CD4-positive, alpha-beta T cell treated with Interleukin-12 subunit alpha and Interleukin-12 subunit beta, for 1 hour (primary cell): ENCODE measurements around the gene PIEZO1.

Experiments used
- DNase-seq: peaks from one replicate; pipeline ENCODE4 v3.0.0-alpha.2; 2020

Gene PIEZO1

DNA sequence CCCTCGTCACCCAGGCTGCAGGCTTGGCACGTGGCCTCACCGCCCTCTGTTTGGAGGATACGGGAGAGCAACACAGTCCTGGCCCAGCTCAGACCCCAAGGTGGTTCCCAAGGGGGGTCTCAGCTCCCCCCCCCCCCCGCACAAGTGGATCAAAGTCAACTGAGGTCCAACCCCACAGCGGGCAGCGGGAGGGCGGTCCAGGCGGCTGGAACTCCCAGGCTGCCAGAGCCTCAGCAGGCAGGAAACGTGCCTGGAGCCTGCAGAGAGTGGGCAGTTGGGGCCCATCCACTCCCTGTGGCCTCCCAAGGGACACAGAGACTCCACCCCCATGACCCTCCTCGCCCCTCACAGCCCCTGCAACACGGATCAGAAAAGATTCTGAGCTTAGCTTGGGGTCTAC, 36.7 kb downstream of the PIEZO1 start:
- no peak for DNase-seq

DNA sequence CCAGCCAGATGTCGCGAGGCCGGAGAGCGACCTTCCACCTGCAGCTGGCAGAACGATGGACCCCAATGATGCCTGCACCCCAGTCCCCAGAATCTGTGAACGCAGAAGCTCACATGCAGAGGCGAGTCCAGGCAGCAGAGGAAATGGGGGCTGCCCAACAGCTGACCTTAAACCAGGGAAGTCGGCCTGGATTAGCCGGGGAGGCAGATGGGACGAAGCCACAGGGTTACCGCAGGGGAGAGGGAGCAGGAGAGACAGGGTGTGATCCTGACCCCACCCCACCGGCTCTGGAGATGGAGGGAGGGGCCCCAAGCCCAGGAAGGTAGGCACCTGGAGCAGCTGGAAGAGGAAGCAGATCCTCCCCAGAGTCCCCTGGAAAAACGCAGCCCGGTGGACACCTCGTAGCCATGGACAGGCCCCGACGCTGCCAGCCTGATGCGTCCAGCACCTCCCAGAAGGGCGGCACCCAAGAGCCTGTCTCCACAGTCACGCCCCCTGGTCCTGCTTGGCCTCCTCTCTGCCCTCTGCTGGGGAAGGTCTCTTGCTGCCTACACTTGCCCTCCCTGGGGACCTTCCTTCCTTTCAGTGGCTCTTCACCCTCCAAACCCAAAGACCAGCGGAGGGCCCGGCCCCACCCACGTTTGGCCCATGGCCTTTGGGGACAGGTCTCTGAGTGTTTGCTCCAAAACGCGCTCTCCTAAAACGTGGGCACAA, 37.3 kb downstream of the PIEZO1 start:
- peak; percentile 26 for DNase-seq

DNA sequence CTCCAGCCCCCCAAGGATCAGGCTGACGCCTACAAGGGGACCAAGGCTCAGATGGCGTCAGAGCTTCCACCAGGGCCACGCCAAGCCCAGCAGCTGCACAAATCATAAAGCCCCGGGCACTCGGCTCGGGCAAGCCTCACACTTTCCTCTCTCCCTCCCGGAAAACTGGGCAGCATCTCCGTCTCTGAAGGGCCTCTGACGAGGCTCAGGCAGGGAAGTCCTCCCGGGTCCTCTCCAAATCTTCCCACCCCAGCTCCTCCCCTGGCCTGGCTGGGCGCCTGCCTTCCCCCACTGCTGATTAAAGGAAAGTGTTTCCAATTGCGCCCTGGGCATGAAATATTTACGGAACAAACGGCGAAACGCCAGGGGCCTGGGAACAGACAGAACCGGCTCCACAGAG, 38.5 kb downstream of the PIEZO1 start:
- no peak for DNase-seq

DNA sequence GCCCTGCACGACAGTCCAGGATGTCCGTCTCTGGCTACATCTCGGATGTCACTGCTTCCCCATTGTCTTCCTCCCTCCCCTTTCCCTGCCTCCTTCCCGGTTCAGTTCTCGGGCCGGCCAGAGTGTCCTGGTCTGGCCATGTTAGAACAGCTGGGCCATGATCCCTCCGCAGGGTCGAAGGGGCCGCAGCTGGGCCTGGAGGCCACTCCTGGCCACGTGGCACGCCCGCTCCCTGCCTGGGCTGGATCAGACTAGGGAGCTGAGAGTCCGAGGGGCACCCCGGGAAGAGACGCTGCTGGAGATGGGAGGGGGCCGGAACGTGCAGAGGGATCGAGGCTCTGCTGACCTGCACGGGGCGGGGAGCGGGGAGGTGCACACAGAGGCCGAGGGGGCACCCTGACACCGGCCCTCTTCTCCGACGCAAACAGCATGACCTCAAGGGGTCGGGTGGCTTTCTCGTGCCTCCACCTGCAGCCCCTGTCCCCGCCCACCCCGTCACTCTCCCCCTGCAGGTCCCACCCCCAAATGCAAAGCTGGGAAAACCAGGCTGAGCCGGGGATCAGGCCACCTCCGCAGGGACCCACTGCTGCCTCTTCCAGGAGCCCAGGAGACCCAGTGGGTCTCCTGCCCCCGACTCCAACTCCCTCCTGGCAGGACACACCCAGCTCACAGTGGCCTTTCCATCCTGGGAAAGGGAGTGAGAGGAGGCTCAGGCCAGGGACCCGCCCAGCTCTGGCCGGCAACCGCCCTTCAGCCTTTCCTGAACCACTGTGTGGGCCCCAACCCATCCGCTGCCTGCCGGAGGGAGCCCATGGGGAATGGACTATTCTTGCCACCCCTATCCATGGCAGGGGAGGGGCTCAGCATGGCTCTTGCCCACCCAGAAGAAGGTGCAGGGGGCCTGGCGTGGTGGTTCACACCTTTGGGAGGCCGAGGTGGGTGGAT, 40.2 kb downstream of the PIEZO1 start:
- DNase-seq = no peak

DNA sequence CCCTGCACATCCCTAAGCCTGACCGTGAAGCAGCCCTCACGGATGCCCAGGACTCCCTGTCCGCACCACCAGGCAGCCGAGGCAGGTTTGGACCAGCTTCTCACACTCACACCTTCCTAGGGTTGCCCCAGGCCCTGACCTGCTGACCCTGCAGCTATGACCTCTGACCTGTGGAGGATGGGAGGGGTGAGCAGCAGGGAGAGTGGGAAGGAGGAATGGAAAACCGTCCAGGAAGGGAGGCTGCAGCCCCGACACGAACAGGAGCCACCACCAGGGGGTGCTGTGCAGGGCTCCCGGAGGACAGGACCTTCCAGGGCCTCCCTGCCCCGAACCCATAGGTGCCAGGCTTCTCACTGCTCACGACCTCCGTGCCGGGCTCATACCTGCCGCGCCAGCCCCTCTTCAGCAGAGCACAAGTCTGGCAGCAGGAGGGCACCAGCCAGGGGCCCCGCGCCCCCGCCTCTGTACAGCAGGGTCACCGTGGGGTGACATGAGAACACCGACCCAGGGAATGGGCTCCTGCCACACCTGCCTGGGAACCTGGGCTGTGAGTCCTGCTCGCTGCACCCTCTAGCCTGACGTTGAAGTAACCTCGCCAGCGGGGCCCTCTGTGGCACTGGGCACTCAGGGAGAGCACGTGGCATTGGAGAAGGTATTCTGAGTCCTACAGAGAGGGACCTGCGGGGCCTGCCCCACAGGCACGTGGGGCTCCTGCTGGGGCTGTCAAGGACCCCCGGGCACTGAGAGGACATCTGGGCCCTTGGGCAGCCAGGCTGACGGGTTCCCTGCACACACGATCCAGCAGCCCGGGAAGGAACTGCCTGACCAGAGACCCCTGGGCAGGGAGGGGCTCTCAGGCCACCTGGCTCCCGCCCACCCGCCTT, 41.1 kb downstream of the PIEZO1 start:
- peak; percentile 75 for DNase-seq

DNA sequence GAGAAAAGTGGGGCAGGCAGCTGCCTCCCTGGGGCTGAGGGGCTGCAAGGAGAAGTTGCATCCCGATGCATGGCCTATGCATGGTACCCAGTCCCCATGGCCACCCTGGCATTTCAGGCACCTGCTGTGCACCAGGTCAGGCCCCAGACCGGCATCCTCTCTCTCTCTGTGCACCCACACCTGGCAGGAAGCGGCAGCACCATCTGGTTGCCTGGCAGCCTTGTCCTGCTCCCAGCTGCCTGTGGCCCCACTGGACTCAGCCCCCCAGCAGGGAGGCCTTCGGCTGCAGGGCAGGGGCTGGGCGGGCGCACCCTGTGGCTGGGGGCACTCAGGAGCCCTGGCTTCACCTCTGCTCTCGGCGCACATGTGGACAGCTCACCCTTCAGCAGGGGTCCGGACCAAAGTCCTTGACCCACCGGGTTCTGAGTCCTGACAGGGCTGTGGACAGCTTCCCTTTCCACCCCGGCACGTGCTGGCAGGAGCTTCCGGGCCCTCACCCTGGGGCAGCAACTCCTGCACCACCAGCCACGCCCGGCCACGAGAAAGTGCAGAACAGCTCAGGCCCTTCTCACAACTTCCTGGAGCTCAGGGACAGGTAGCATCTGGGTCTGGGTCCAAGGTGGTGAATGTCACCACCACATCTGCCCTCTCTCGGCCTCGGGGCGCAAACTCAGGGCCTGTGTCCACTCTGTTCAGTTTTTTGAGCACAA, 42.0 kb downstream of the PIEZO1 start:
- no peak for DNase-seq

DNA sequence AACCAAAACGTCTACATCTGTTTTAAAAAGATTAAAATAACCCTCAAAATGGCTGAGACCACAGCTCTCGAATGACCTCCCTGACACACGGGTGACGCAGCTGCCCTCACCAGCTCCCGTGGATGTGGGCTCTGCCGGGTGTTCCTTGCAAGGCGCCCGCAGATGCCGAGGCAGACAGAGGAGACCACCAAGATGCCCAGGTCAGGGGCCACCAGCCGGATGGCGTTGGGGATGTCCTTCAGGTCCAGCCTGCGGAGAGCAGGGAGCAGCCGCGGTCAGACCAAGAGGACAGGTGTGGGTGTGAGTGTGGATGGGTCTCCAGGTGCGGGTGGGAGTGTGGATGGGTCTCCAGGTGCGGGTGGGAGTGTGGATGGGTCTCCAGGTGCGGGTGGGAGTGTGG, 43.7 kb downstream of the PIEZO1 start:
- DNase-seq = no peak

DNA sequence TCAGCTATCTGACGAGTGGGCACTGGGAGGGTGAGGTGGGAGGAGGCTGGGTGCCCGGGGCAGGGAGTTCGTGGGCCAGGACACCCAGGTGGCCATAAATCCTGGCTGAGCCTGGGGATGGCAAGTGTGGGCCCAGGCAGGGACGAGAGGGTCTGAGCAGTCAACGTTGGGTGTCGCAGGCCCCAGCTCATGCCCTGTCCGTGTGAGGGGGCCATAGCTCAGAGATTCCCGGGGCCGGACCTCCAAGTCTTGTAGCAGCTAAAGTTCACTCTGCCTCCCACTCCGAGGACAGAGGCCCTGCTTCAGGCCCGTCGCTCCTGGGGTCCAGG, 44.3 kb downstream of the PIEZO1 start:
- DNase-seq = no peak

DNA sequence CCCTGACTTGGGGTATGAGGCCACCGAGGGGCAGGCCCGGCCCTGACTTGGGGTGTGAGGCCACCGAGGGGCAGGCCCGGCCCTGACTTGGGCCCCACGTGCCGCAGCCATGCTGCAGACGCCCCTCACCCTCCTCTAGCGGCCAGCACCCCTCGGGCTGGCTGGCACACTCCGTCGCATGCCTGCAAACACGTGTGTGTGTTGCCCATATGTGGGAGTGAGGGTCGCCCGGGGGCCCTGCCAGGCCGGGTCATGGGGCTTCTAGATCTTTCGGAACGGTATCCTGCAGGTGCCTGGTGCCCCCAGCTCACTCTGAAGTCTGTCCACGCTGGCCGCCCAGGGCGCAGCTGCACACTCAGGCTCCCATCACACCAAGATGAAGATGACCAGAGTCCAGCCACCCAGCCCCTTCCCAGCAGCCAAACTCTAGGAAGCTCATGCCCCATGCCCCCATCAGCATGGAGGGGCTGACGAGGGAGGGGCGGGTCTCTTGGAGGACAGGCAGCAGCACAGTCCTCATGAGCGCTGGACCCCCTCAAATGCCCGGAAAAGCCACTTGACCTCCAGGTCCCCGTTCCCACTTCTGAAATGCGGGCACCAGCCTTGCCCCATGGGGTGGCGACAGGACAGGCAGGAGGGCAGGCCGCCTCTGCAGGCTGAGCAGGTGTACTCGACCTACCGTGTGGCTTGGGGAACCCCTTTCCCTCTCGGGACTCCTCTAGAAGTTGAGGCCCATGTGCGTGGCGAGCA, 44.9 kb downstream of the PIEZO1 start:
- no peak for DNase-seq

DNA sequence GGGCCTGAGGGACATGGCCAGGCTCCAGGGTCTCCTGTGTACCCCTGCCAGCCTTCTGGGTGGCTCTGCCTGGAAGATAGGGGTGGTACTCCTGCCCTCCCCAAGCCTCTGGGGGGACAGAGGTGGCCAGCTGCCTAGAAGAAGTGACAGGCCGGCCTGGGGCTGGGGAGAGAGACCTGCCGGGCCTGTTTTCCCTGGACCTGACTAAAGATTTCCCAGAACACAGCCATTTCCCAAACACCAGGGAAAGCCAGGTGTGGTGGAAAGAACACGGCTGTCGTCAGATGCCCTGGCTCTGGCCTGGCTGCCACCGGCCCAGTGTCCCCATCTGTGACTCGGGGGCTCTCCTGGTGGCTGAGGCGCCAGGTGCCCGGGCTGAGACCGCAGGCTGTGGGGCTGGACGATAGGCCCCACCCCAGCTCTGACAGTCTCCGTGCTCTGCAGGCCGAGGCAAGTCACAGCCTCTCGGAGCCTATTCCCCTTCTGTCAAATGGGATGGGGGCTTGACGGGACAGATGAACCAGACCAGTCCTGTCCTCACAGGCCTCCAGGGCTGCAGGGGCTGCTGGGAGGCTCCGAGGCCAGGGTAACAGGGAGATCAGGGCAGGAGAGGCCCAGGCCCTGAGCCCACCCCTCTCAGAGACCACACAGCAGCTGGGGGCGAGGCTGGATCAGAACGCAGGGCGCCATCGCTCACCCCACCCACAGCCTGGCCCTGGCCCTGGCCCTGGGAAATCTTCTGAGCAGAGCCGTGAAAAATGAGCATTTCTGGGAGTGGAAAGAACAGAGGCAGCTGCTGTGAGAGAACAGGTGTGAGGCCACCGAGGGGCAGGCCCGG, 45.7 kb downstream of the PIEZO1 start:
- no peak for DNase-seq

DNA sequence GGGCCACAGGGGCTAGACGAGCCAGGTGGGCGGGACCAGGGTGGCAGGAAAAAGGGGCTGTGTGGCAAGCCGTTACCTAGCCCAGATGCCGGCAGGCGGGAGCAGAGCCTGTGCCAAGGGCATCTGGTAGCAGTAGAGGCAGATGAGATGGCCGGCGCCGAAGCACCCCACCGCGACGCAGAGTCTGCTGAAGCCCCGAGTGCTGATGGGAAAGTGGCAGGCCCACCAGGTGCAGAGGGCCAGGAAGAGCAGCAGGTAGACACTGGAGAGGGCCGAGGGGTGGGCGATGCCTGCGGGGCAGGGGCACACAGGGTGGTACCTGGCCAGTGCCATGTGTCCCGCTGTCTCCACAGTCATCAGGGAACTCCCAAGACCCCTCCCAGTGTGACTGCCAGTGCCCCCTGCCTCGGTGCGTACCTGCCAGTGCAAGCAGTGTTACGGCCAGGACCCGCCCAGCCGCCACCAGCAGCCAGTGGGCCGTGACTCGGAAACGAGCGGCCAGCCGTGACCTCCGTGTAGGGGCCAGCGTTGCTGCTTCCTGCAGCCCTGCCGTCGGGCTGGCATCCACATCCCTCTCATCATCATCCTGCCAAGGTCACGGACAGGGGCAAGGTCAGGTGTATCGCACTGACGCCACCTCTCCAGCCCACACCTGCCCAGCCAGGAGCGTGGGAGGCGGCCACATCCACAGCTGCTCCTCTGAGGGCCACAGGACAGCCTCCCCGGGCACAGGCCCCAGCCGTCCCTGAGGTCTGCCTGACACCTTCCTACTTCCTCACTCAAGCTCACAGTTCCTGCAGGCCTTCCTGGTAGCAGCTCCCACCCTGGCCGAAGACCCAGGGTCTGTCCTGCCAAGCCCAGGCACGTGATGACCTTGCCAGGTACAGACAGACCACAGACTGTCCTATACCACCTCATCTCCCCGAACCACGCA, 46.6 kb downstream of the PIEZO1 start:
- no peak for DNase-seq

DNA sequence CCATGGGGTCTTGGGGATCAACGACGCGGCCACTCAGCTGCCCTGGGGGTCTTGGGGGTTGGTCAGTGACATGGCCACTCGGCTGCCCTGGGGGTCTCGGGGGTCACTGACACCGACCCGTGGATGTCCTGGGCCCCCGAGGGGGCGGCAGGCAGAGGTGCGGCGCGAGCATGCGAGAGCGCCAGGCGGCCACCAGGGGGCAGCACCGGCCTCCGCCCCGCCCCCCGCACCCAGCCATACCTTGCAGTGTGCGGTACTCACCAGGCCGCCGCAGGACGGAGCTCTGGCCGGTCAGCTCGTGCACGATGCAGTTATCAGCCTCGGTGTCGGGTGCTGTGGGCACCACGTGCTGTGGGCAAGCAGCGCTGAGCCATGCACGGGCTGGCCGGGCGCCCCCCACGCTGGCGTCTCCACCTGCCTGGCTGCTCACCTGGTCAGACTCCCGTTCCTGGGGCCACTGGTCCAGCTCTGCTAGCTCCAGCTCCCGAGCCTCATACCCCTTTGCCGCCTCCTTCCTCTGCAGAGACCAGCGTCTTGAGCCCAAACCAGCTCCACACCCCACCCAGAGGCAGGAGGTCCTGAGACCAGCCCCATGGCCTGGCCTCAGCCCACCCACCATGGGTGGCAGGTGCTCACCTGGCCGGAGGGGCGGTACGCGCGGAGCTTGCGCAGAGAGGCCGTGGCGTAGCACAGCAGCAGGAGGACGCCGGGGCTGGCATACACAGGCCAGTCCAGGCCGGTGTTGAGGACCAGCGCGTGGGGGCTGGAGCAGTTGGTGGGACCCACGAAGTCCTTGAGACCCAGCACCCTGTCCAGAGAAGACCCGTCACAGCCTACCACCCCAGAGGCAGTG, 47.5 kb downstream of the PIEZO1 start:
- DNase-seq = peak; percentile 78

DNA sequence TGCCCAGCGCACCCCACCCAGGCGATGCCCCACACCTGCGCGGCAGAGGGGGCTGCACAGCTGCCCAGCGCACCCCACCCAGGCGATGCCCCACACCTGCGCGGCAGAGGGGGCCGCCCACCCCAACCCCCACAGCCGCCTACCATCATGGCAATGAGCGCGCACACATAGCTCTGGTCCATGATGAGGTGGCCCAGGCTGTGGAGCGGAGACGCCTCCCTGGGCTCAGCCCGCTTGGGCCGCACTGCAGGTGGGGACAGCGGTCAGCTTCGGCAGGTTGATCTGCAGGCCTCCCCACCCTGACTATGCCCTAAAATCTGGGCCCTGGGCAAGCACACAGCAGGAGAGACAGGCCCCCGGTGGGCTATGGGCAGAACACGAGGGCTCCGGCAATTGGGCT, 48.5 kb downstream of the PIEZO1 start:
- no peak for DNase-seq

DNA sequence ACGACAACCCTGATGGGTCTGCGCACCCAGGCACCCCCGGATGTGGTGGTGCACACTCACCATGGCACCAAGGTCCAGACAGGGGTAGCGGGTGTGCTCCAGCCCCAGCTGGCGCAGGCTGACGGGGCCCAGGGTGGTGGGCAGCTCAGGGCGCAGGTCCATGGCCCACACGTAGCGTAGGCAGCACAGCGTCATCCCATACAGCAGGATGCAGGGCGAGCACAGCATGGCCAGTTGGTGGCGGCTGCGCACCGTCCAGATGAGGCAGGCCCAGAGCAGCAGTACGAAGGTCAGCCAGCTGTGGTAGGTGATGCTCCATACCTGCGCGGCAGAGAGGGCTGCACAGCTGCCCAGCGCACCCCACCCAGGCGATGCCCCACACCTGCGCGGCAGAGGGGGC, 48.9 kb downstream of the PIEZO1 start:
- no peak for DNase-seq

DNA sequence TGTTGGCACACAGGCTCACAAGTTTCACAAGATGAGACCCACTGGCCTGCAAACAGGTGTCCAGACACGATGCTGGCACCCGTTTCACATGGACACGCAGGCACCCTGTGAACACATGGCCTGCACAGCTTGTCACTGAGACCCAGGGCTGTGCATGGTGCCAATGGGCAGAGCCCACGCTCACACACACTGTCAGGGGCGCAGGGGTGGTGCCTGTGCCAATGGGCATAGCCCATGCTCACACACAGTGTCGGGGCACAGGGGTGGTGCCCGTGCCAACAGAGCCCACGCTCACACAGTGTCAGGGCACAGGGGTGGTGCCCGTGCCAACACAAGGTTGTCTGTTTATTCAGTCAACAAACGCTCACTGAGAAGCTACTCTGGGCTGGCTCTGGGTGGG, 49.4 kb downstream of the PIEZO1 start:
- DNase-seq = no peak

DNA sequence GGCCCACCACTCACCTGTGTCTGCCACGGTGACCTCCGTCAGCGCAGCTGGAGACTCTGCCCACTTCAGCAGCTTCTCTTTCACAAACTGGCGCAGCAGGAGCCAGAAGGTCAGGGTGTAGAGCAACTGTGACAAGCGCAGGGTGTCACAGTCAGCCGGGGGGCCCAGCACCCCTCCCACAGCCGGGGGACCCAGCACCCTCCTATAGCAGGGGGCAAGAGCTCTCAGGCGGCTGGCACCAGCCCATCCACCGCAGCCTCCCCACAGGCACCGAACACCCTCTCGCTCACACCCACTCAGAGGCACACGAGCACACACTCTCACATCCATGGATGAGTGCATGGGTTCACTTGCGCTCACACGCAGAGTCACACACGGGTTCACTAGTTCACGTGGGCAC, 49.9 kb downstream of the PIEZO1 start:
- no peak for DNase-seq

DNA sequence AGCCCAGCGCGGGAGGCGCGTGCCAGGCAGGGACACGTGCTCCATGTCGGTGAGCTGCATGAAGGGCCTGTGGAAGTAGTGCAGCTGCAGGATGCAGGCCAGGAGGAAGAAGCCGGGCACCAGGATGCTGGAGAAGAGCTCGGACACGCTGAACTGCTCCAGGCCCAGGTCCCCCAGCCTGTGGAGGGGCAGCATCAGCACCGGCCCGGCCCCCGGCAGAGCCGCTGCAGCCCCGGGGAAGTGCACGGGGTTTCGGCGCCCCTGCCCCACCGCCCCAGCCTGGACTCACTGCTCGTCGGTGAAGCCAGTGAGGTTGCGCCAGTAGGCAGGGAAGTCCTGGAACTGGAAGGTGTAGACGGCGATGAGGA, 50.7 kb downstream of the PIEZO1 start:
- DNase-seq = no peak

DNA sequence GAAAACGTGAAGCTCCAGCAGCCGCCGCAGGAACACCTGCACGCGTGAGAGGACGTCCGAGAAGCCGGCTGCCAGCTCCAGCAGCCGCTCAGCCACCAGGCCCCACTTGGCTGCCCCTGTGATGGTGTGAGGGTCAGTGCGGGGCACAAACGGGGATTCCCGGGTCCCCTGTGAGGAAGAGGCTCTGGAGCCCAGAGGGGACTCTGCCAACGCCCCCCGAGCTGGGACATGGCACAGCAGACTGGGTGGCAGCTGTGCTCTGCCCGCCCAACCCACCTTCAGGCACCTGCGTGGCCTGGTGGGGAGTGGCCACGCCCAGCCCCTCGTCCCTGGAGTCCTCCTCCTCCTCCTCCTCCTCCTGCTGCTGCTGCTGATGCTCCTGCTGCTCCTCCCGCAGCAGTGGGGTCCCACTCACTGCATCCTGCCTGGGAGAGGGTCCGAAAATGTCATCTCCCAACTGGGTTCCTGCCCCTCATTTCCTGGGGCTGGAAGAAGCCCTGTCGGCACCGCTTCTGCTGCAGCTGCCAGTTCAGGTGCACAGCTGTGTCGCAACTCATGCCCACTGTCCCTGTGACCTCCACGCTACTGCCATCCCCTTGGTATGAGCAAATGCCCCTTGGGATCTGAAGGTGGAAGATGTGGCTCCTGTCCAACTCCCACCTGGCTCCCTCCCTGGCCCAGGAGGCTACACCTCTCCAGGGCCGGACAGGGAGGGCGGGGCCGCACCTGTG, 51.2 kb downstream of the PIEZO1 start:
- DNase-seq = no peak
